HG02642 (cell line): ENCODE data around the gene C11orf21.

Experiments
- ATAC-seq: cut with Tn5 transposase; IDR thresholded peaks from one replicate; pipeline ENCODE4 v1.9.1; 2021; ENCODE audit warnings: mild to moderate bottlenecking; ENCODE audit not compliant: unreplicated experiment, poor library complexity

C11orf21 gene

DNA sequence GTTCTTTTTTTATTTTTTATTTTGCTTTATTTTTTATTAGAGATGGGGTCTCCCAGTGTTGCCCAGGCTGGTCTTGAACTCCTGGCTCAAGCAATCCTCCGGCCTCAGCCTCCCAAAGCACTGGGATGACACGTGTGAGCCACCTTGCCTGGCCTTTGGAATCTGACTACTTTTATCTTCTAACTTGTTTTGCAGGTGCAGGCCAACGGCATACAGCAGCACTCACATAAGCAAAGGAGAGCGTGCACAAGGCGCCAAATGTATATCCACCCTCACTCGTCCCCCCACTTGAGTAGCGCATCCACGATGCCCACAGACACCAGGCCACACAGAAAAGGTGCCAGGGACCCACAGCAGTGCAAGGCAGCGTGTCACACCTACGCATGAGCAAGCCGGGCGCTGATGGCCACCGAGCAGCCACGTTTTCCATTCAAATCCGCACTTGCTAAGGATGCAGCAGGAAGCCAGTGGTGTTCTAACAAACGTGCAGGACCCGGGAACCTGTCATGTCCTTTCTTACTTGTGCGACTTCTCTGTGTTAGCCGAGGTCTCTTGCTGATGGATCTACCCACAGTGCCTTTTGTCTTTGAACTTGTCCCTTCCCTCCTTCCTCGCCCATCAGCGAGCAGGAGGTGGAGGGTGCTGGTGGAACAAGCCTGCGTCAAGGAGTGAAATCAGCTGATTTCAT lies 37.2 kb downstream of the C11orf21 start:
- no peak for ATAC-seq

DNA sequence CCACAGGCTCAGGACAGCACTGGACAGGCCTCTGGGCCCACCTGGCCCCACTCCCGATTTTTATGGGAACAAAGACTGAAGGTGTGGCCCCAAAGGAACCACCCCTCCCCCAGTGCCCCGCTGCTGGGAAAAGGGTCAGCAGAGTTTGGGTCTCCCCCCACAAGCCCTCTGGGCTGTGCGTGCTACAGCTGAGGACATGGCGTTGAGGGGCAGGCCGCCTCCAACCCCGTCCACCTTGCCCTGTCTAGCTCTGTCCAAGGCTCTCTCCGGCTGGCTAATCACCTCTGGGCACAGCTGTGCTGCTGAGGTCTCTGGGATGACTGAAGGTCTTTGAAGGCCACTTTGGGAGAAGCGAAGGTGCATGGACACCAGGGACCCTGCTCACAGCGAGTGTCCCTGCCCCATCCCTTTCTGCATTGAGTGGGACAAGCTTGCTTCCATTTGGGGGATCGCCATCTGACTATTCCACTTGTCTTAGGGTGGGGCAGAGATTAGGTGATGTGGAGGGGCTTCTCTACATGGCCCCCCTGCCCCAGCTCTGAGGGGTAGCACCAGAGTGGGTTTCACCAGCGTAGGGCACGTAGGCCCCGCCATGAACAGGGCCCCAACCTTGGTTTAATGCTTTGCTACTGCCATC lies 37.9 kb downstream of the C11orf21 start:
- ATAC-seq = no peak

- no peak for ATAC-seq
Measured at GRCh38 chr11:2263071-2263565, 38.6 kb downstream of the C11orf21 start.

- ATAC-seq = no peak
Measured at GRCh38 chr11:2262301-2263070, 39.2 kb downstream of the C11orf21 start.

- ATAC-seq = no peak
Measured at GRCh38 chr11:2261436-2262230, 40.1 kb downstream of the C11orf21 start.

DNA sequence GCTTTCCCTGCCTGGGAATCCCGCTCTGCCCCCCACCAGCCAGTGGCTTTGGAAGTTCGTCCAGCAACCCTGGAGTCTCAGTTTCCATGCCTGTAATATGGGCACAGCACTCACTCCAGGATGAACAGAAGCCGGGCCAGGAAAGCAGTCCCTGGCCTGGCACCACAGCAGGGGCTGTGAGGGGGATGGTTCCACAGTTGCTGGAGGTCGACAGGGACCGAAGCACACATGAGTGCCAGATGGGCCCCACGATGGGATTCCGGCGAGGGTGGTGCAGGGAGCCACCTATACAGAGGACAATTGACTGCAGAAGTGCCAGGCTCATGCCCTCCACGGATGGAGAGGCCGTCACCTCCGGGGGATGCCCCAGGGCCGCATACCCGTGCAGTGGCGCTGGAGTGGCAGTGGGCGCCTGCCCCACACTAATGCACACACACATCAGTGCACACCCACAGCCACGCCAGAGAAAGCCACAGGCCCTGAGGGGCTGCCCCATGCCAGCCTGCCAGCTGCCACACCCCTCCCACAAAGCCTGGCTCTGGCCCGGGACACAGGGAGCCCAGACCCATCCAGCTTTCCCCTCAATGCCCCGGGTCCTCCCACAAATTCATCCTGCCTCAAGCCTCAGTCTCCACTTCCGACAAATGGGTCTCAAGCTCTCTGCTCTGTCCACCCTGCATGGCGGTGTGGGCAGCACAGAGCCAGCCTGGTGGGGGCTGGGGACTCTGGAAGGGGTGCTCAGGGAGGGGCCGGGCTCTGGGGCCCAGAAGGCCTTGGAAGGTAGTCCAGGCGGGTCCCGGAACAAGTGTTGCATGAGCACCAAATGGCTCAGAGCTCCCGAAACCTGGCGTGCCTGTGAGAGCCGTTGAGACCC lies 41.0 kb downstream of the C11orf21 start:
- no peak for ATAC-seq

DNA sequence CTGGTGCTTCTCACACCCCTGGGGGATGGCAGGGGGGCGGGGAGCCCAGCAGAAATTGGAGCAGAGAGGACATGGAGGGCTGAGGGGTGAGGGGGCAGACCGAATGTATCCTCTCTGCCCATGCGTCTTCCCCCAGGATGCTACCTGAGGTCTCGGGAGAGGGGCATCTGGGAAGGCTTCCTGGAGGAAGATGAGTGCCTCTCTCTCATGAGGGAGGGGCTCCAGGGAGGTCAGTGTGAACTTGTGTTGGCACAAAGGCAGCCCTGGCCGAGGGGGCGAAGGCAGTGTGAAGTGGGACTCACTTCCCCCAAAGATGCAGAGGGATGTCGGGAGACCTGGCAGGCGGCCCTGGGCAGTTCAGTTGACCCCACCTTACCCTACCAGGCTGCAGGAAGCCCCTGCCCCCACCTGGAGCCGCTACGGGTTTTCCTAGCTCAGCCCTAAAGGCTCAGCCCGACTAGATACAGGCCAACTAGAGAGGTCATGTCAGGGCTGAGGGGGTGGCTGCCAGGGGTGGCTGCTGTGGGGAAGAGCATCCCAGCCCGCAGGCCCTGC lies 41.7 kb downstream of the C11orf21 start:
- ATAC-seq = no peak

DNA sequence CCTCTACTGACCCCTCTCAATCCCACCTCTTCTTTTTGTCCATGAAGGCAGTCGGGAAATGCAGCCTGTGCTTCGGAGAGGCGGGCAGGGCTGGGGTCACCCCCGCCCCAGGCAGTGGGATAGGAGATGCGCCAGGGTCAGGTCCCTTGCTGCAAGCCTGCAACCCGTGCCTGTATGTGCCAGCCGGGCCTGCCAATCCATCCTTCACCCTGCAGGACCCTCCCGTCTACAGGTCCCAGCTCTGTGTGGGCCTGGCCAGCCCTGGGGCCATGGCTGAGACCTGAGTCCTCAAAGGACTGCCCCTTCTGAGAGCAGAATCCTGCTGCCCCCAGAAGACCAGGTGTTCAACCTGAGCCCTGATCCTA lies 42.3 kb downstream of the C11orf21 start:
- ATAC-seq = no peak

DNA sequence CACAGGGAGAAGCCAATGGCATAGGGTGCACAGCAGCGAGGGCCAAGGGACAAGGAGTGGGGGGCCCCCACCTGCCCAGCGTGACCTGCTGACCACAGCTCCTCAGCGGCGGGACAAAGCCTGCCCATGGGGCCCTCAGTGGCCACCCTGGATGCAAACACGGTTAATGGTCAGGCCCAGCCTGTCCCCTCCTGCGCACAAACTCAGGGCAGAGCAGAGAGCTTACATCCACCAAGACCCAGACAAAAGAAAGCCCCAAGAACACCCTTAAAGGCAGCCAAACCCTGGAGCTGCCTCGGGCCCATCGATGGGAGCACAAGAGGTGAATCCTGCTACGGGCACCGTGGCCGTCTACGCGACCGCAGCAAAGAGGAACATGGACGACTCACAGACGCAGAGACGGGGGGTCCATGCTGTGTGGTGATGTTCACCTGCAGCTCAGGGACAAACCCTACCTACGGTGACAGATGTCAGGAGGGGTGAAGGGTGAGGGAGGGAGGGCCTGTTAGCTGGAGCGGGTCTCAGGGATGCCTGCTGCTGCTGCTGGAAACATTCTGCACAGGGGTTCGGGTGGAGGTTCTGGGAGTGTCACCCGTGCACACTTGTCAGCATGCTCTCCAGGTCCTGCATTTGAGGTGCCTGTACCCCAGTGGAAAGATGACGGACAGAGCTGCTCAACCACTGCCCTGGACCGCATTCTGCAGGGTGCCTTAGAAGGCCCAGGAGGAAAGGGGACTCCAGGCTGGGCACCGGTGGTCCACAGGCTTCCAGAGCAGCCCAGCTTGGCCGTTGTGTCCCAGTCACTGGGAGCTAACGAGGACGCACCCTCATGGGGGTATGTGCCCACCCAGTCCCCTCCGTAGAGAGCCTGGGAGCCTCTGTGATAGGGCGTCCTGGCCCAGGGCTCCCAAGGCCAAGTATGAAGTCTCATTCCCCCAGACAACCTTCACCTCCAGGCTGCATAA lies 42.9 kb downstream of the C11orf21 start:
- ATAC-seq = no peak

DNA sequence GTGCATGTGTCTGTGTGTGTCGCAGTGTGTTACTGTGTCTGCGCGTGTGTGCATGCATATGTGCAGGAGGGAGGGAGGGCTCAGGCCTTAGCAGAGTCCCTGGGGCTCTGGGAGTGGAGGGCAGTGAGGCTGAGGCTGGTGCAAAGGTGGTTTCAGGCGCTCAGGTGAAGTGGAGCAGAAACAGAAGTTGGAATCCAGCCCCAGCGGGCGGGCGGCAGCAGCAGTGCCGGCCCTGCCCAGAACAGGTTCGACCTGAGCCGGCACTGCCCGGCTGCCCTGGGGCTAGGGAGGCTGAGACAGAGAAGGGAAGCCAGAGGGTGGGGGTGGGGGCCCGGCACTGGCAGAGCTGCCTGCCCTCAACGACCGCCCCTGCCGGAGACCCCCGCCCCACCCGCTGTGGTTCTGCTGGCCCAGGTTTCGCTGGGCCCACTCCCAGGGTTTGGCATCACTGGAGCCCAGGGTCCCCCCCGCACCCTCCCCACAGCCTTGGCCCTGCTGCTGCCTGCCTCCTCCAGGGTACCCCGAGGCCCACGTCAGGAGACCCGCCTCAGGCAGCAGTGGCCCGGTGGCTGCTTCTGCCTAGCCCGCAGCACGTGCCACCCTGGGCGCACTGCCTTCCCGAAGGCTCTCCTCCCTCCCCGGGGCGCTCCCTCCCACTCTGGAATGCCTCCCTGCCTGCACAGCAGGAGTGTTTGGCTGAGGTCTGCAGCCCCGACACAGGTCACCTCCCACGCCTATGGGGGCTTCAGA lies 44.6 kb downstream of the C11orf21 start:
- ATAC-seq = no peak

- ATAC-seq = no peak
Measured at GRCh38 chr11:2256293-2256913, 45.3 kb downstream of the C11orf21 start.

DNA sequence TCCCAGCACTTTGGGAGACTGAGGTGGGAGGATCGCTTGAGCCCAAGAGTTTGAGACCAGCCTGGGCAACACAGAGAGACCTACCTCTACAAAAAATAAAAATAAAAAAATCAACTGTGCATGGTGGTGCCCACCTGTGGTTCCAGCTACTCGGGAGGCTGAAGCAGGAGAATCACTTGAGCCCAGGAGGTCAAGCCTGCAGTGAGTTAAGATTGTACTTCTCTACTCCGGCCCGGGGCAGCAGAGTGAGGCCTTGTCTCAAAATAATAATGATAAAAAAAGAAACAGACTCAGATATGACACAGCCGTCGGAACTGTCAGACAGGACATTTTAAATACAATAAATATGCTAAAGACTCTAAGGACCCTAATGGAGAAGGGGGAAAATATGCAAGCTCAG lies 49.7 kb downstream of the C11orf21 start:
- ATAC-seq = no peak

- no peak for ATAC-seq
Measured at GRCh38 chr11:2251138-2251537, 50.6 kb downstream of the C11orf21 start.

DNA sequence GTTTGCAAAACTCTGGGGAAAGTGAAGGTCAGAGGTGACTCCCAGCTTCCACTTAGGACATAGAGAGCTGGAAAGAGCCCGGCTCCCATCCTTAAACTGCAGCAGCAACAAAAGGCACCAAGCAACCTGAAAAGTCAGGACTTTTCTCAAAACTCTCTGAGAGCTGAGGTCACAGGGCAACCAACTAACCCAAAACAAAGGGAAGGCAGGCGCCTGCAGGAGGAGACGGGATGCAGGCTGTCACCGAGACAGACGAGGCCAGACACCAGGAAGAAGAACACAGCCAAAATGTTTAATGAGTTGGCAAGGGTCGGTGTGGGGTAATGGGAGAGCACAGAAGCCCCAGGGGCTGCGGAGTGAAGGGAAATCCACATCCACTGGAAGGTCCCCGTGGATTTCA lies 51.2 kb downstream of the C11orf21 start:
- no peak for ATAC-seq

DNA sequence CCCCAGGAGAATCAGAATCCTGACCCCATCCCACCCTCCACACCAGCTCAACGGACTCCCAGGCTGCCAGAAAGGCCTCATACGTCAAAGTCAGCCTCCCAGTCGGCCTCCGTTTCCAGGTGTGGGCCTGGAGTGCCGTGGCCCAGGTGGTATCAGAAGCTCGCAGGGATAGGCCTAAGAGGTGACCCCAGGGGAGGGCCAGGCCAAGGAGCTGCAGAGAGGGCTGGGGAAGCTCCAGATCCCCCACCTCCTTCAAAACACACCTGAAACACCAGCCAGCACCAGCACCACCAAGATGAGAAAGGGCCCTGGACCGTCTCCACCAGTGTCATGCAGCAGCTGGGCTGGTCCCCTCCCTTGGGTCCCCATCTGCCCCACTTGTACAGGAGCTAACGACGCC lies 51.7 kb downstream of the C11orf21 start:
- ATAC-seq = no peak

GRCh38 chr11:2249189-2249916 lies 52.4 kb downstream of the C11orf21 start:
- no peak for ATAC-seq
